ENCODE measurements around the gene NCK2.

NCK2 gene

GRCh38 chr2:105888625-105889024 lies 143.9 kb downstream of the NCK2 start:
- no peak overlapping the region for H3K4me3 ChIP-seq (ENCODE audit: low read depth, low read length)
- no peak for DNase-seq (ENCODE audit: low read depth)
- peak; percentile 44 for TF ChIP-seq CTCF (IDR thresholded peaks at IDR 0.05; ENCODE audit: low read depth, low read length, missing control alignments)

- TF ChIP-seq CTCF (IDR thresholded peaks at IDR 0.05; ENCODE audit: low read depth, low read length, missing control alignments) = no peak
- no peak overlapping the region for H3K4me3 ChIP-seq (ENCODE audit: low read depth, low read length)
- no peak for DNase-seq (ENCODE audit: low read depth)
Observed at GRCh38 chr2:105889046-105889445, 144.3 kb downstream of the NCK2 start.

- no peak for DNase-seq (ENCODE audit: low read depth)
- H3K4me3 ChIP-seq (ENCODE audit: low read depth, low read length) = no peak overlapping the region
- TF ChIP-seq CTCF (IDR thresholded peaks at IDR 0.05; ENCODE audit: low read depth, low read length, missing control alignments) = no peak
Observed at GRCh38 chr2:105890111-105890510, 145.4 kb downstream of the NCK2 start.

- H3K4me3 ChIP-seq (ENCODE audit: low read depth, low read length) = no peak overlapping the region
- DNase-seq (ENCODE audit: low read depth) = no peak
- TF ChIP-seq CTCF (IDR thresholded peaks at IDR 0.05; ENCODE audit: low read depth, low read length, missing control alignments) = no peak
Observed at GRCh38 chr2:105890856-105891255, 146.1 kb downstream of the NCK2 start.

GRCh38 chr2:105893011-105893995 lies 148.6 kb downstream of the NCK2 start:
- TF ChIP-seq CTCF (IDR thresholded peaks at IDR 0.05; ENCODE audit: low read depth, low read length, missing control alignments) = no peak
- no peak overlapping the region for H3K4me3 ChIP-seq (ENCODE audit: low read depth, low read length)
- DNase-seq (ENCODE audit: low read depth) = no peak

GRCh38 chr2:105894327-105894944 lies 149.7 kb downstream of the NCK2 start:
- TF ChIP-seq CTCF (IDR thresholded peaks at IDR 0.05; ENCODE audit: low read depth, low read length, missing control alignments) = no peak
- no peak for DNase-seq (ENCODE audit: low read depth)
- no peak overlapping the region for H3K4me3 ChIP-seq (ENCODE audit: low read depth, low read length)
